KMS-11 (cell line): ENCODE data around the gene NTM.

Experiments
- H2AFZ ChIP-seq: fragments of 200-600 bp; sonication (generic); 2 replicates; pipeline ENCODE4 v1.6.1; 2016; ENCODE audit warnings: antibody characterized with exemption, mixed run types, low read depth
- H3K27ac ChIP-seq: fragments of 200-600 bp; sonication (generic); 2 replicates; pipeline ENCODE4 v1.6.1; 2016; ENCODE audit warnings: mild to moderate bottlenecking, mixed run types
- H3K27me3 ChIP-seq: fragments of 200-600 bp; sonication (generic); 2 replicates; pipeline ENCODE4 v1.6.1; 2017; ENCODE audit warnings: mild to moderate bottlenecking, low read depth, mixed run types, moderate library complexity; ENCODE audit not compliant: insufficient read depth
- H3K36me3 ChIP-seq: fragments of 200-600 bp; sonication (generic); 2 replicates; pipeline ENCODE4 v1.6.1; 2017; ENCODE audit warnings: mild to moderate bottlenecking, mixed run types; ENCODE audit not compliant: insufficient read depth
- H3K4me1 ChIP-seq: fragments of 200-600 bp; sonication (generic); 2 replicates; pipeline ENCODE4 v1.6.1; 2016; ENCODE audit warnings: mild to moderate bottlenecking, low read depth, mixed run types; ENCODE audit not compliant: poor library complexity, severe bottlenecking
- H3K4me2 ChIP-seq: fragments of 200-600 bp; sonication (generic); 2 replicates; pipeline ENCODE4 v1.7.0; 2016; ENCODE audit warnings: mild to moderate bottlenecking, mixed run types
- H3K4me3 ChIP-seq: fragments of 200-600 bp; sonication (generic); IDR thresholded peaks from 2 replicates; pipeline ENCODE4 v1.6.1; 2017; ENCODE audit warnings: low read depth, low read length, mixed read lengths; ENCODE audit not compliant: insufficient read depth
- H3K79me2 ChIP-seq: fragments of 200-600 bp; sonication (generic); 2 replicates; pipeline ENCODE4 v1.6.1; 2016; ENCODE audit warnings: low read depth, mixed run types; ENCODE audit not compliant: insufficient read depth
- H3K9ac ChIP-seq: fragments of 200-600 bp; sonication (generic); 2 replicates; pipeline ENCODE4 v1.6.1; 2016; ENCODE audit warnings: mild to moderate bottlenecking, mixed run types
- H4K20me1 ChIP-seq: fragments of 200-600 bp; sonication (generic); 2 replicates; pipeline ENCODE4 v1.6.1; 2016; ENCODE audit warnings: mild to moderate bottlenecking, mixed run types; ENCODE audit not compliant: insufficient read depth
- TF ChIP-seq, protein P1 (sequence below): fragments of 200-600 bp; sonication (generic); conservative IDR thresholded peaks from 2 replicates; pipeline ENCODE4 v1.6.1; 2017; ENCODE audit warnings: low read depth, mild to moderate bottlenecking, antibody characterized with exemption, low read length, moderate library complexity, mixed read lengths

The NTM gene

DNA sequence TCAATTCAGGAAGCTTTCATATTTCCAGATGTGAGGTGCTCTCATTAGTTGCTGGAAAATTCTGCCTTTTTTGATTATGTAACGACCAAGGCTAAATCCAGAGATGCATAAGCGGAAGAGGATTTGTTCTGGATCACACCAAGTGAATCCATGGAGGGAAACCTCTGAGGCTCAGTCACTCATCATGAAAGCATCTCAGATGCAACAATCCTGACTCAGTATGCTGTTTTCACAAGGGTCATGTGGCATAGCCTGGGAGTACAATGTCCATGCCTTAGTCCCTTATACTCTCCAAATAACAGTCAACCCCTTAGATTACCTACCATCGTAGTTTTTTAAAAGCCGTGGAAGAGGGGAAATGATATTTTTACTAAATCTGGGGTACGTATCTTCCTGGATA lies 445.6 kb downstream of the NTM start:
- Histone ChIP-seq H3K4me1 (no peaks in the 10 kb centered on the region), H3K36me3 (no peaks in the 10 kb centered on the region), H3K79me2 (no peaks in the 10 kb centered on the region), H2AFZ (no peak overlapping the region), H3K27ac (no peak overlapping the region), H3K4me2 (no peak overlapping the region), H4K20me1 (no peaks in the 10 kb centered on the region), H3K9ac (no peak overlapping the region), H3K27me3 (no peaks in the 10 kb centered on the region), H3K4me3 (no peak overlapping the region)
- TF ChIP-seq, protein P1, sequence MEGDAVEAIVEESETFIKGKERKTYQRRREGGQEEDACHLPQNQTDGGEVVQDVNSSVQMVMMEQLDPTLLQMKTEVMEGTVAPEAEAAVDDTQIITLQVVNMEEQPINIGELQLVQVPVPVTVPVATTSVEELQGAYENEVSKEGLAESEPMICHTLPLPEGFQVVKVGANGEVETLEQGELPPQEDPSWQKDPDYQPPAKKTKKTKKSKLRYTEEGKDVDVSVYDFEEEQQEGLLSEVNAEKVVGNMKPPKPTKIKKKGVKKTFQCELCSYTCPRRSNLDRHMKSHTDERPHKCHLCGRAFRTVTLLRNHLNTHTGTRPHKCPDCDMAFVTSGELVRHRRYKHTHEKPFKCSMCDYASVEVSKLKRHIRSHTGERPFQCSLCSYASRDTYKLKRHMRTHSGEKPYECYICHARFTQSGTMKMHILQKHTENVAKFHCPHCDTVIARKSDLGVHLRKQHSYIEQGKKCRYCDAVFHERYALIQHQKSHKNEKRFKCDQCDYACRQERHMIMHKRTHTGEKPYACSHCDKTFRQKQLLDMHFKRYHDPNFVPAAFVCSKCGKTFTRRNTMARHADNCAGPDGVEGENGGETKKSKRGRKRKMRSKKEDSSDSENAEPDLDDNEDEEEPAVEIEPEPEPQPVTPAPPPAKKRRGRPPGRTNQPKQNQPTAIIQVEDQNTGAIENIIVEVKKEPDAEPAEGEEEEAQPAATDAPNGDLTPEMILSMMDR, result no peak

- Histone ChIP-seq H4K20me1 (no peaks in the 10 kb centered on the region), H2AFZ (no peak overlapping the region), H3K79me2 (no peaks in the 10 kb centered on the region), H3K27ac (no peak overlapping the region), H3K9ac (no peak overlapping the region), H3K27me3 (no peaks in the 10 kb centered on the region), H3K4me2 (no peak overlapping the region), H3K4me1 (no peaks in the 10 kb centered on the region), H3K4me3 (no peak overlapping the region), H3K36me3 (no peaks in the 10 kb centered on the region)
- TF ChIP-seq, protein P1, result no peak
Measured at GRCh38 chr11:131817687-131818188, 447.3 kb downstream of the NTM start.

GRCh38 chr11:131819865-131820264 lies 449.4 kb downstream of the NTM start:
- H3K9ac ChIP-seq, result no peak overlapping the region
- TF ChIP-seq, protein P1, result no peak
- no peak overlapping the region for H3K4me3 ChIP-seq
- H4K20me1 ChIP-seq, result no peaks in the 10 kb centered on the region
- no peaks in the 10 kb centered on the region for H3K79me2 ChIP-seq
- no peaks in the 10 kb centered on the region for H3K27me3 ChIP-seq
- H3K4me2 ChIP-seq, result no peak overlapping the region
- no peak overlapping the region for H3K27ac ChIP-seq
- no peaks in the 10 kb centered on the region for H3K4me1 ChIP-seq
- no peak overlapping the region for H2AFZ ChIP-seq
- H3K36me3 ChIP-seq, result no peaks in the 10 kb centered on the region

DNA sequence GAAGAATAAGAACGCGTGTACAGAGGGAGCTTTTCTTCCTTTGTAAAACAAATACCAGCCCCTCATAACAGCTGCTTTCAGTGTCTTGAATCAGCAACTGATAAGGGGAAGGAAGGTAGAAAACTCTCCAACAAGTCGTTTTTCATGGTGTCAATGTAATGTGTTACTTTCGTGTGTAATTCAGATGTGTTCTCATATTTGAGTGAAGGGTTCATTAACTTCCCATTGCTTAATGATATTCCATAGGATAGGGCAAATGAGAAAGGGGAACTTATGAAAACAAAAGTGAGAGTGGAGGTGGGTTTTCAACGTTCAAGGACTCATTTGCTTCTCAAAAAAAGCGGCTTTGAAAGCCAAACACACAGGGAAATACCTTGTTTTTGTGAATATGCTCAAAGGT lies 452.1 kb downstream of the NTM start:
- TF ChIP-seq, protein P1, result no peak

More for the DNA sequence above, 452.1 kb downstream of the NTM start:
- Histone ChIP-seq H3K27me3 (no peaks in the 10 kb centered on the region), H2AFZ (no peak overlapping the region), H3K9ac (no peak overlapping the region), H4K20me1 (no peaks in the 10 kb centered on the region), H3K4me1 (no peaks in the 10 kb centered on the region), H3K36me3 (no peaks in the 10 kb centered on the region), H3K4me3 (no peak overlapping the region), H3K79me2 (no peaks in the 10 kb centered on the region), H3K4me2 (no peak overlapping the region), H3K27ac (no peak overlapping the region)
